Measurements from ENCODE around the gene MBD3L2.

GRCh38 chr19:7013678-7014077 lies 35.4 kb upstream of the MBD3L2 start:
- TF ChIP-seq CTCF (IDR thresholded peaks at IDR 0.05 in 8 of 11, conservative IDR thresholded peaks at IDR 0.05 in 3 of 11) (no peak), POLR2A (IDR thresholded peaks at IDR 0.05) (no peak), POLR2AphosphoS5 (IDR thresholded peaks at IDR 0.05) (no peak)

Data from spleen (tissue), 7 donors.